ENCODE results near the gene MR1. TPM values are rescaled to one million over a fixed set of nuclear protein-coding genes. Genes with fewer than 3 reads are reported as not detected.

The MR1 gene
- total and polyA plus RNA-seq, 9 of the 15 experiments (the other 6 are each of a cell fraction or from before 2014, with no cell fraction given), result 9.7 to 21.7 (median 15.6) TPM

- TF ChIP-seq RREB1 (CRISPR knock-in tag; IDR thresholded peaks at IDR 0.05) (peak; percentile 60; the same call in 1 of the 2 replicates), CHD7 (IDR thresholded peaks at IDR 0.05; ENCODE audit: low read depth, low read length) (no peak), AFF4 (CRISPR knock-in tag; IDR thresholded peaks at IDR 0.05) (no peak), IFI16 (CRISPR knock-in tag; IDR thresholded peaks at IDR 0.05) (no peak)
- TF ChIP-seq, protein P1, sequence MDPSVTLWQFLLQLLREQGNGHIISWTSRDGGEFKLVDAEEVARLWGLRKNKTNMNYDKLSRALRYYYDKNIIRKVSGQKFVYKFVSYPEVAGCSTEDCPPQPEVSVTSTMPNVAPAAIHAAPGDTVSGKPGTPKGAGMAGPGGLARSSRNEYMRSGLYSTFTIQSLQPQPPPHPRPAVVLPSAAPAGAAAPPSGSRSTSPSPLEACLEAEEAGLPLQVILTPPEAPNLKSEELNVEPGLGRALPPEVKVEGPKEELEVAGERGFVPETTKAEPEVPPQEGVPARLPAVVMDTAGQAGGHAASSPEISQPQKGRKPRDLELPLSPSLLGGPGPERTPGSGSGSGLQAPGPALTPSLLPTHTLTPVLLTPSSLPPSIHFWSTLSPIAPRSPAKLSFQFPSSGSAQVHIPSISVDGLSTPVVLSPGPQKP (CRISPR knock-in tag; IDR thresholded peaks at IDR 0.05), result no peak
Observed at GRCh38 chr1:181104790-181105133, 71.0 kb downstream of the MR1 start (continued).
